LNCAP (cell line): ENCODE data around the gene COL6A3.

Source experiments
- CTCF ChIP-seq: fragments of 450-650 bp; IDR thresholded peaks from 2 replicates; pipeline ENCODE4 v1.5.1; 2017; ENCODE audit warnings: mild to moderate bottlenecking

Gene COL6A3

DNA sequence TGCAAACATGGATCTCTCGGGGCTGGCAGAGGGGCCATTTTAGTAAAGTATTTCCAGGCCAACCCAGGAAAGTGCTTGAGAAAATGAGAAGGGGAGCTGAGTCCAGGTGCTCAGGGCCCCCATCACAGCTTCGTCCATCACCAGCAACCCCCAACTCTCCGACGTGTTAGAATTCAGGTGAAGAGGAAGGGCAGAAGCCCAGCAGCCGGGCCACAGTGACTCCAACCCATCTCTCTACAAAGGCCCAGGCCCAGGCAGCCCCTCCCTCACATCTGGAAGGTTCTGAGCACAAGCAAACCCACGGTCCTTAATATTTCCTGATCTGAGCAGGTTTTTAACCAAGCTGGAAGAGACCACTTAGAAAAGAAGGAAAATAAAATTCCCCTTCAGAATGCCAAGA lies 34.7 kb upstream of the COL6A3 start:
- TF ChIP-seq CTCF = no peak

GRCh38 chr2:237448171-237448570 lies 34.2 kb upstream of the COL6A3 start:
- no peak for TF ChIP-seq CTCF

GRCh38 chr2:237447496-237447895 lies 33.5 kb upstream of the COL6A3 start:
- TF ChIP-seq CTCF = no peak

DNA sequence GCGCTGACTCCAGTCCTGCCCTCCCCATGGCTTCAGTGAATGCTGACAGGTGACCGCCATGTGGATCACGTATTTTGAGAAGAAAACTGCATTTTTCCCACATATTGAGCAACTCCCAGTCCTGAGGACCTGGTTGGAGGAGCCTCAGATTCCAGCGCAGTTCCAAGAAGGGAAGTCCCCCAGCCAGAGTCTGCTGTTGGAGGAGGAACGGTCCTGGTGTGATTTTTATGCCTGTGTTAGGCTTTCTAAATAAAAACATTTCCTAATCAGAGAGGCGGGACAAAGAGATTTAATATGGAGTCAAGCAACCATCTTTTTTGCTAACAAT lies 32.3 kb upstream of the COL6A3 start:
- TF ChIP-seq CTCF = no peak

DNA sequence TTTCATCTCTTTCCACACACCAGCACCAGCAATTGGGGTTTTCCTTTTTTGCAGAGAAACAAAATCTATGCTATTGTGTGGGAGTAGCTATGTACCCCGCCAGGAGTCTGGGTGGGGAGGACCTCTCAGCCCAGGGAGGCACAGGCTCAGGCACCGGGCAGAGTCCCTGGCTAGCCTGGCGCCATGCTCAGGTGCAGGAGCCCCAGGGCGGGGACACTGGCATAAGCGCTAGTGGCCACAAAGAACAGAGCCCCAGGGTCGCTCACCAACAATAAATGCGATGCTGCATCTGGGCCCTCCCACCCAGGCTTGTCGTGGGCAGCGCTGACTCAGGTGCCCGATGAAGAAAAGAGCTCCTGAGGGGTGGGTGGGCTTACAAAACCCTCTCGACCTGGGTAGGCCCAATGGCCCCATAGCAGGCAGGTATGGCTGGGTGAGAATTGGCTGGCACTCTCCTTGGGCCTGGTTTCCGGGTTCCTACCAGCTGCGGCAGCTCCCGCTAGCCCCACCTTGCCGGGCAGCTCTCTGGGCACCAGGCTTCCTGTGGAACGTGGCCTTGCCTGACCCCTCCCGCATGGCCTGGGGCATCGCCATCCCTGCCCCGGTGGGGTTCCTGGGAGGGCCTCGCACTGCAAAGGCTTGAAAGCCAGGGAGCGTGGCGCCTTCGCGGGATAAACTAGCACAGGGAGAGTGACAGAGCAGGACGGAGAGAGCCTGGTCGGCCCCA lies 31.8 kb upstream of the COL6A3 start:
- no peak for TF ChIP-seq CTCF

DNA sequence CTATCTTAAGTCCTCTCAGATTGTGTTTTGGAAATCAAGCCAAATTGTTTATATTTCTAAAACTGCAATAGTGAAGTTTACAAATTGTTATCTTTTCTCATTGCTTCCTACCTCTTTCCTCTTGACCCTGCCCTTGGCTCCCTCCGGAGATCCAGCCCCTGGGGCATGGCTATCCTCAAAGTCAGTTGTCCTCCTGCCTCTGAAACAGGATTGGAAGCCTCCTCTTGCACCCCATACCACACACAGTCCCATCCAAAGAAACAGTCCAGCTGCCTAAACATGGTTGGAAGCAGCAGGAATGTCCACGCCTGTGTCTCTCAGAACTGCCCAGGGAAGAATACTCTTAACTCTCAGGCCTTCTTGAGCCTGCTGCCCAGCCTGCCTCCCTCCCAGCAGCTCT lies 30.1 kb upstream of the COL6A3 start:
- TF ChIP-seq CTCF = no peak

DNA sequence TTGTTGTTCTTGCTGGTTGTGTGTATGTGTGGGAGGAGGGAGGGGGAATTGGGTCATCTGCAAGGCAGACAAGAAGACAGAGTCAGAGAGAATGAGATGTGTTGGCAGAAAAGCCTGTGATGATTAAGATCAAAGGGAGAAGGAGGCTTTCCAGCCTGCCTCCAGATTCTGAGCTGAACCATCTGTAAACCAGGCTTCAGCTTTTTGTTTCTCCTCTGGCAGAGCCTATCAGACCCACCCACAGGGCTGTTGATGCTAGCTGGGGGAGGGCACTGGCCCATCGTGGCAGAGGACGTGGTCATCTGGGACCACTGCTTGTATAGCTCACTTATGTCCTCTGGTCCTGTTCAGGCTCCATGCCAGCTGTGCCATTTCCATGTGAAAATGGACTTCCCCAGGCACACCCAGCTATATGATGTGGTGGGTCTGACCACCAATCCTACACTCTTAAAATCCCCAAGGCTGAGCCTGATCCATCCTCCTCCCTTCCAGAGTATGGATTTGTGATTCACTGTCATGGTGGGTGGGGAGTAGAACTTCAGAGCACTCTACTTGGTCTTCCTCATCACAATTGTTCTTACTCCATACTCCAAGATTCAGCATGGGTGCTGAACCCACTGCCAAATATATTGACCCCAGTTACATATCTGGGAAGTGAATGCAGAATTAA lies 27.8 kb upstream of the COL6A3 start:
- TF ChIP-seq CTCF = no peak

GRCh38 chr2:237440819-237441281 lies 26.9 kb upstream of the COL6A3 start:
- TF ChIP-seq CTCF = no peak
